Smooth muscle cell of the brain vasculature (primary cell): ENCODE measurements around the gene FIGNL1.
A peak's percentile ranks its signal among the peaks of the same experiment; 100 is the strongest.

ENCODE experiments used
- DNase-seq: peaks from one replicate; pipeline ENCODE4 v3.0.0-alpha.2; 2012; ENCODE audit warnings: low read depth, low spot score

FIGNL1 gene

GRCh38 chr7:50449881-50450589 is at the start of gene FIGNL1:
TSS of gene FIGNL1 (minus strand) at chr7:50450350. CDS start at chr7:50447287, 3,063 bp downstream.
- DNase-seq: peak; percentile 35

- DNase-seq: no peak
Measured at GRCh38 chr7:50499092-50499491, 48.9 kb upstream of the FIGNL1 start.

- no peak for DNase-seq
Measured at GRCh38 chr7:50497968-50498367, 47.8 kb upstream of the FIGNL1 start.

GRCh38 chr7:50497068-50497642 is 47.0 kb upstream of the FIGNL1 start:
- DNase-seq: no peak

GRCh38 chr7:50496569-50496968 is 46.4 kb upstream of the FIGNL1 start:
- DNase-seq: no peak

- no peak for DNase-seq
Measured at GRCh38 chr7:50495746-50496145, 45.6 kb upstream of the FIGNL1 start.

GRCh38 chr7:50492770-50493519 is 42.8 kb upstream of the FIGNL1 start:
- no peak for DNase-seq

- no peak for DNase-seq
Measured at GRCh38 chr7:50491943-50492342, 41.8 kb upstream of the FIGNL1 start.

GRCh38 chr7:50491209-50491608 is 41.1 kb upstream of the FIGNL1 start:
- DNase-seq: no peak

GRCh38 chr7:50488379-50488778 is 38.2 kb upstream of the FIGNL1 start:
- no peak for DNase-seq

GRCh38 chr7:50486512-50486911 is 36.4 kb upstream of the FIGNL1 start:
- no peak for DNase-seq

GRCh38 chr7:50481867-50482266 is 31.7 kb upstream of the FIGNL1 start:
- no peak for DNase-seq

GRCh38 chr7:50480797-50481196 is 30.6 kb upstream of the FIGNL1 start:
- DNase-seq: no peak

GRCh38 chr7:50479743-50480517 is 29.8 kb upstream of the FIGNL1 start:
- no peak for DNase-seq

- no peak for DNase-seq
Measured at GRCh38 chr7:50477640-50478039, 27.5 kb upstream of the FIGNL1 start.

GRCh38 chr7:50476953-50477625 is 26.9 kb upstream of the FIGNL1 start:
- DNase-seq: no peak

- DNase-seq: no peak
Measured at GRCh38 chr7:50475340-50475739, 25.2 kb upstream of the FIGNL1 start.

- no peak for DNase-seq
Measured at GRCh38 chr7:50474382-50475160, 24.4 kb upstream of the FIGNL1 start.

- no peak for DNase-seq
Measured at GRCh38 chr7:50473531-50473930, 23.4 kb upstream of the FIGNL1 start.

GRCh38 chr7:50472427-50472826 is 22.3 kb upstream of the FIGNL1 start:
- DNase-seq: no peak

GRCh38 chr7:50471970-50472369 is 21.8 kb upstream of the FIGNL1 start:
- no peak for DNase-seq
